ENCODE results near the gene PRPF6. TPM values are rescaled to one million over a fixed set of nuclear protein-coding genes. Genes with fewer than 3 reads are reported as not detected.

The PRPF6 gene
- polyA plus RNA-seq, 1 donor = 63.6 TPM

- no peak for DNase-seq
Measured at GRCh38 chr20:64065062-64065973, 84.4 kb downstream of the PRPF6 start.

- no peak for DNase-seq
Measured at GRCh38 chr20:64065974-64066343, 85.0 kb downstream of the PRPF6 start.

DNA sequence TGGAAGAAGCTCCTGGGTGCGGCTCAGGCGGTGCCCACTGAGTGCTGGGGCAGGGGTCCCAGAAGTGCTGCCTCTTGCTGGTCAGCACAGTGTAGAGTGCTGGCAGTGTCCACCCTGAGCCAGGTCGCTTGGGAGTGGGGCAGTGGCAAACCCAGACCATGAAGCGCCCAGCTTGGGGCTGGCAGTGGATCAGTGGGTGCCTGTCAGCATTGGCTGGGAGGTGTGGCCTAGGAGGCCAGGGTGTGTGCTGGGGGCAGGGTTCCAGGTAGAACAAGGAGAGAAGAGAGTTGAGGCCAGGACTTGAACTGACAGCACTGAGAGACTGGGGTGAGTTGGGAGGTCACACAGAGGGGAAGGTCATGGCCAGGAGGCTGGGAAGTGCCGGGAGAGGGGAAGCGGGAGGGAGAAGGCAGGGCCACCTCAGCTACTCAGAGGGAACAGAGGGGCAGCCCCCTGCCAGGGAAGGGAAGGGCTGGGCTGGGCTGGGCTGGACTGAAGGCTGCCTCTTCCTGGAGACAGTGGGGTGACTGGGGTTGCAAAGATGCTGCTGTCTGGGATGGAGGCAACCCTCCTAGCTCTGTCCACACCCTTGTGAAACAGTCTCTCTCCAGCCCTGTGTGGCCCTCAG is 86.2 kb downstream of the PRPF6 start:
- no peak for DNase-seq

- no peak for DNase-seq
Measured at GRCh38 chr20:64067733-64068307, 86.9 kb downstream of the PRPF6 start.

DNA sequence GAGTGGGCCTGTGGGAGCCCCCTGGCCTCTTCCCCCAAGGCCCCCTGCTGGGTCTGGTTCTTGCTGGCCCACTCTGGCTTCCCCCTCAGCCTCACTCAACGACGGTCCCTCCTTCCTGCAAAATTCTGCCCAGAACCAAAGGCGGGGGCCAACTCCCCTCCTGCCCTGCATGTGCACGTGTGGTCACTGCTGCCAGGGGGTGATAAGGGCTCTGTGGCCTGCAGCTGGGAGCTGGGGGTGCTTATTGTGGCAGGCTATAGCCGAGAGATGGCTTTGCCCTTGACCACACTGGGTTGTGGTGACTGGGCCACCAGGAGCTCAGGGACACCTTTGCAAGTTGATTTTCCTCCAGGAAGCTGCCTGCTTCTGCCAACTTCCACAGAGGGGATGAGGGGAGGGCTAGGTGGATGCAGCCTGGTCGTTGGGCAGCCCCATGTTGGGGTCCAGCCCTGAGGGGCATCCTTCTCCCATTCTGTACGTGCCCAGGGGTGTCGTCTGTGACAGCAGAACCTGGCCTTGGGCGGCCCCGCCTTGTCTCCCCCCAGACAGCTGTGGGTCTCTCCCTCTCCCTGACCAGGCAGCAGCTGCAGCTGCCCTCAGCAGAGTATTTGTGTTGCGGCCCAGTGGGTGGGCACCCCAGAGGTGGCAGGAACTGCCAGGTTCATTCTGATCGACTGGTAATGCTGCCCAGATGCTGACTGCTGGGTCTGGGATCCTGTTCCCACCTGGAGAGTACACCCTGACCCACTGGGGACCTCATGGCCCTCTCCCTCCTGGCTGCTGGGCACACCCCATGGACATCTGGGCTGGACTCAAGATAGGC is 87.7 kb downstream of the PRPF6 start:
- DNase-seq = no peak

GRCh38 chr20:64069209-64069613 is 88.3 kb downstream of the PRPF6 start:
- no peak for DNase-seq

- no peak for DNase-seq
Measured at GRCh38 chr20:64069614-64070243, 88.8 kb downstream of the PRPF6 start.

DNA sequence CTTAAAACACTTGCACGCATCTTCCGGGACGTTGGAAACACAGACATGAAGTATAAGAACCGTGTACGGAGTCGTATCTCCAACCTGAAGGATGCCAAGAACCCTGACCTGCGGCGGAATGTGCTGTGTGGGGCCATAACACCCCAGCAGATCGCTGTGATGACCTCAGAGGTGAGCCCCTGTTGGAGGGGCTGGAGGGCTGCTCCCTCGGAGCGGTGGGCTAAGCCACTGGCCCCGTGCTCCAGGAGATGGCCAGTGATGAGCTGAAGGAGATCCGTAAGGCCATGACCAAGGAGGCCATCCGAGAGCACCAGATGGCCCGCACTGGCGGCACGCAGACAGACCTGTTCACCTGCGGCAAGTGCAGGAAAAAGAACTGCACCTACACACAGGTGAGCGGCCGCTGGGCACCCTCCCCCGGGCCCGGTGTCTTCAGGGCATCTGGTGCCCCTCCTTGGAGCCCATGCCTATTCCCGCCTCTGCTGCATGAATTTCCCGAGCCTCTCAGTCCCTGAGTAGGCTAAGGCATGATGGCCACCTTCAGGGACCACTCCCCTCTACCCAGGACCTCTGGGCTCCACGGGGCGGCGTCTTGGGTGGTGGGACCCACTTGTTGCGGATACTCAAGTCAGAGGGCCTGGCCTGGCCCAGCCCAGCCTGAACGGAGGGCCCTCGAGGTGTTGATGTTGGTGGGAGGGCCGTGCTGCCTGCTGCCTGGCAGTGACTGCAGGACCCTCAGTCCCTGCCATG is 89.5 kb downstream of the PRPF6 start:
- DNase-seq = no peak

DNA sequence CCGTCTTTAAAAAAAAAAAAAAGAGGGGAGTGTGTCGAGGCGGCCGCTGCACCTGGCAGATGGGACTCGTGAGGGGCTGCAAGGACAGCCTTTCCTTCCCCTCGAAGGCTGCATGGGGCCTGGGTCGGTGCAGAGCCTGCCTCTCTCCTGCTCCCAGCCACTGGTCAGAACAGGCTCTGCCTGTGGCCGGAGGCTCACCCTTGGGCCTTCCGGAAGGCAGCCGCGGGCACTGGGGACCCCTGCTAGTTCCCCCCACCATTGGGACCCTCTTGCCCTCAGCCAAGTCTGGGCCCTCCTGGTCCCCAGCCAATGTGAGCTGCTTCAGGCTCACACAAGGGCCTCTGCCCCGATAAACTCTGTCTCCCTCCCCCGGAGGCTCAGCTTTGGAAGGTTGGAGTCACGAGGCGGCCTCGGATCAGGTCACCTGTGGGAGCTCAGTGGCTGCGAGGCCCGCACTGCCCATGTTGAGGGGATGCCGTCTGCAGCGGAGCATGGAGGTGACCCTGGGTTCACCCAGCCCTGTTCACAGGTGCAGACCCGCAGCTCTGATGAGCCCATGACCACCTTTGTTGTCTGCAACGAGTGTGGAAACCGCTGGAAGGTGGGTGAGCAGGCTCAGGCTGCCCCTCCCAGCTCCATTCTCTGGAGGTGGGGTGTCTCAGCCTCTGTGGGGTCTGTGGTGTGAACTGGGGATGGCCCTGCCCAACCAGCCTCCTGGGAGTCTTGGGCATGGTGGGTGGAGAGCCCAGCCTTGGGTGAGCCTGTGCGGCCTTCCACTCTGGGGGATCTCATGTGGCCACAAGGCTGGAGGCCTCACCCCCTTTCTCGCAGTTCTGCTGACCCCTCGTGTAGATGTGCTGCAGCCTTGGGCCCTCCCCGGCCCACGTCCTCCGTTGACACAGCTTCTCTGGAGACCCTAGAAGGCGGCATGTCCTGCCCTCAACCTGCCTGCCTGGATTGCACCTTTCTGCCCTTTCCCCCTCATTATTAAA is 90.7 kb downstream of the PRPF6 start:
- no peak for DNase-seq

DNA sequence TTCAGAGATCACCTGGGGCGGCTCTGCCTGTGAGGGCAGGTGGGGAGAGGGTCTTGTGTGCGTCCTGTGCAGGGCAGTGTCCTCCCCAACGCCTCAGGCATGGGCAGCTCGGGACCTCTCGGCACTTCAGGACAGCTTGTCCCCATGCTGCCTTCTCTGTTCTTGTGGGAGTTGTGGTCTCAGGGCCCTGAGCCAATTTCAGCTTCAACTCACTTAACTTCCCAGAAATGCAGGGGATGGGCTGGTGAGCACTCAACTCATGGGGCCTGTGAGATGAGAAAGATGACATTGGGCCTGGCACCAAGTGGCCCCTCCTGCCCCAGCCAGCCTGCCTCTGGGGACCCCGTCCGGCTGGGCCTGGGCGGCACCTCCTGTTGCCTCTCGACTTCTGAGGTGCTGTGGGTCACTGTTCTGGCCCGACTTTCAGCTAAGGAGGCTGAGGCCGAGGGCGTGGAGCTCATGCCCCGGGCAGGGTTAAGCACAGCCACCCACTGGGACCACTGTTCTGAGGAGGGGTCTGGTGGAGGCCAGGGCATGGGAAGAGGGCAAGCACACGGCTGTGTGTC is 91.6 kb downstream of the PRPF6 start:
- DNase-seq = no peak

DNA sequence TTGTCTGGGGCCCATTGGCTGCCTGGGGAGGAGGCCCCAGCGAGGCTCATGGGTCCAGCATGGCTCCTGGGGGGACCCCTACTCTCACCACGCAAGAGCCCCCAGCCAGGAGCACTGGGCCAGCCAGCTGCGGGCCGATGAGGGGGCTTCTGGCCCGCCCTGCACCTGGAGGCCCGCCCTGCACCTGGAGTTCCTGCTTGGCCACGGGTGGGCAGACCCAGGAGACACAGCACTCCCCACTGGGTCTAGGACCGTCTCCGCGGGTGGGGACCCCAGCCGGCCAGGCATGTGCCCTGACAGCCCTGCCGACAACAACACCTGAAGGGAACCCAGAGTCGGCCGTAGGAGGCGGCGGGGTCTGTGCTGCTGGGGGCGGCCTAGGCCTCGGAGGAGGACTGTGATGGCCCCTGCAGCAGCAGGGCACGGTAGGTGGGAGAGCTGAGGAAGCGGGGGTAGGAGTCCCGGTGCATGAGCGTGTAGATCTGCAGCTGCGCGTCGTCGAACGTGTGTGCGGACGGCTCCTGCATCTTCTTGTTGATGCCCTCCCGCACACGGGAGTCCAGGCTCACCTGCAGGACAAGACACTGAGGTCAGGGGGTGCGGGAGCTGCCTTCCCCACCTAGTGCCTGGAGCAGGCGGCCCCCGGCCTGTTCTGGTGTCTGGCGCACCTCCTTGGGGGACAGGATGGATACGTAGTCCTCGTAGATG is 92.7 kb downstream of the PRPF6 start:
- no peak for DNase-seq

- no peak for DNase-seq
Measured at GRCh38 chr20:64074184-64074789, 93.4 kb downstream of the PRPF6 start.

- DNase-seq = no peak
Measured at GRCh38 chr20:64074963-64075362, 94.0 kb downstream of the PRPF6 start.

- no peak for DNase-seq
Measured at GRCh38 chr20:64075556-64075955, 94.6 kb downstream of the PRPF6 start.

- DNase-seq = no peak
Measured at GRCh38 chr20:64076061-64076997, 95.4 kb downstream of the PRPF6 start.

DNA sequence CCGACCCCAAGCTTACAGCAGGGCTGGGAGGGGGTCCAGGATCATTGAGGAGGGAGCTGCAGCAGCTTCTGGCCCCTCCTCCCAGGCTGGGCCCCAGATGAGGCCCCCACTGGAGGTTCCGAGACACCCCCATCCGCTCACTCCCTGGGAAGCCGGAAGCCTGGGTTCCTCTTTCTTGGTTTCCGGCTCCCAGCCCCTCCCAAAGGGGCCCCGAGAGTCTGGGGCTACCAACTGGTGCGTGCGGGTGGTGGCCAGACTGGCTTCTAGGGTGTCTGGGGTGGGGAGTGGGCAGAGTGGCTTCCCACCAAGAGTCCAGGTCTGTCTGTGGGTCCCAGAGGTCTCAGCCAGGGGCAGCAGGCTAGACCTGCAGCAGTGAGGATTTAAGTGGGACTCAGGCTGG is 96.2 kb downstream of the PRPF6 start:
- no peak for DNase-seq

DNA sequence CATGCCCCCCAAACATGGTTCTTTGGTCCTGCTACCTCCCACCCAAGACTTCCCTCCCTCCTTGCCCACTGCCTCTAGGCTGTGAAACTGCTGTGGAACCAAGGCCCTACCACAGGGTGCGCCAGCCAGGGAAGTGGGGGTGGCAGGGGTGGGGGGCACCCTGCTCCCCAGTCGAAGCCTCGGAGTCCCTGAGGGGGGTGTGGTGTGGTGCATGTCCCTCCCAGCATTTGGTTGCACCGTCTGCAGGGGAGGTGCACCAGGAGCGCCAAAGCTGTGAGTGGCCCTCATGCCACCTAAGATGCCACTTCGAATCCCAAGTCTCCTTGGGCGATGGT is 96.6 kb downstream of the PRPF6 start:
- DNase-seq = no peak

All from hindlimb muscle (tissue), 1 donor.